Suppressor macrophage (primary cell): ENCODE data around the gene RPTOR.

ENCODE experiments used
- DNase-seq, 4 experiments: peaks; one replicate each; pipeline ENCODE4 v3.0.0-alpha.2; 2020 to 2022

The RPTOR gene

GRCh38 chr17:81008140-81008539 lies 463.5 kb downstream of the RPTOR start:
- DNase-seq, result no peak

DNA sequence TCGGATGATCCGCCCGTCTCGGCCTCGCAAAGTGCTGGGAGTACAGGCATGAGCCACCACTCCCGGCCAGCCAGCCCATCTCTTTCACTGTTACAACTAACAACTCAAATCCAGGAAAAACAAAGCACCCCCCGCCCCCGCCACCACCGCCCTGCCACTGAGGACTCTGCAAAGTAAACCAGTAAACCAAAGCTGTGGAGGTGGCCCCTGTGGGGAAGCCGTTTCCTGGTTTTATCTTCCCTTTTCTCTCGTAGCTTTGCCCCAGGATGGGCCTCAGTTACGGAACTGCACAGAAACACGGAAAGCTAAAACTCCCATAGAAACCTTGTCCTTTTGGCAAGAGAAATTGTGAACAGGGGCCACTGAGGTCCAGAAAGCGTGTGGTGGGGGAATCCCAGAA lies 464.5 kb downstream of the RPTOR start:
- DNase-seq, result peak; percentile 45 to 75 (median 67)

- no peak for DNase-seq
Observed at GRCh38 chr17:81010935-81011334, 466.3 kb downstream of the RPTOR start.

DNA sequence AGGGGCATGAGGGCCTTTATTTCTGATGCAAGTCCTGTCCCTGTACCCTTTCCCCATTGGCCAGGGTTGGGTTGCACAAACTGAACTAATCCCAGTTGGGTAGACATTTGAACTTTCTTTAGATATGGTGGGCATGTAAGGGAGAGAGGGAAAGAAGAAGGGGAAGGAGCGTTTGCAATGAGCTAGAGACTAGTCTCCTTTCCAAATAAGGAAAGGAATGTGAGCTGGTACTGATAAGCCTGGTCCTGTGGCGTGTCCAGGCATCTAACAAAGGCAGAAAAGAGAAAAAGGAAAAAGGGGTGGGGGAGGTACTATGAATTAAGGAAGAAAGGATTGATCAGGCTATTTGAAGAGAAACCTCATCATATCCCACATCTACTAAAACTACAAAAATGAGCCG lies 467.3 kb downstream of the RPTOR start:
- no peak for DNase-seq

- DNase-seq, result no peak
Observed at GRCh38 chr17:81012574-81013447, 468.2 kb downstream of the RPTOR start.

DNA sequence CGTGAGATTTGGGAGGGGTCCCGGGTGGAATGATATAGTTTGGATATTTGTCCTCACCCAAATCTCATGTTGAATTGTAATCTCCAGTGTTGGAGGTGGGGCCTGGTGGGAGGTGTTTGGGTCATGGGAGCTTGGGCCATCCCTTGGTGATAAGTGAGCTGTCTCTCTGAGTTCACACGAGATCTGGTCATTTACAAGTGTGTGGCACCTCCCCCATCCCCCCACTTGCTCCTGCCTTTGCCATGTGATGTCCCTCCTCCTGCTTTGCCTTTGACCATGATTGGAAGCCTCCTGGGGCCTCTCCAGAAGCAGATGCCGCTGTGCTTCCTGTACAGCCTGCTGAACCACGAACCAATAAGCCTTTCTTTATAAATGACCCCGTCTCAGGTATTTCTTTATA lies 469.0 kb downstream of the RPTOR start:
- DNase-seq, result no peak

DNA sequence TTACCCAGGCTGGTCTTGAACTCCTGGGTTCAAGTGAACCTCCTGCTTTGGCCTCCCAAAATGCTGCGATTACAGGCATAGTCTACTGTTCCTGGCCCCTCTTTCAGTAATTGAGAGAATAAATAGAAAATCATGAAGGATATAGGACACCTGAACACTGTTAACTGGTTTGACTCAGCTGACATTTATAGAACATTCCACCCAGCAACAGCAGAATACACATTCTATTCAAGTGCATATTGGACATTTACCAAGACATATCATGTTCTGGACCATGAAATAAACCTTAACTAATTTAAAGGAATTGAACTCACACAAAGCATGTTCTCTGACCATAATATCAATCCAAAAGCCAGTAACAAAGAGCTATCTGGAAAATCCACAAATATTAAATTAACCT lies 470.5 kb downstream of the RPTOR start:
- no peak for DNase-seq
